Measurements from ENCODE around the gene GABRB3.

GRCh38 chr15:26550880-26551279 lies 222.0 kb downstream of the GABRB3 start:
- TF ChIP-seq ZC3H10 (CRISPR knock-in tag; IDR thresholded peaks at IDR 0.05): no peak
- TF ChIP-seq PPARA (CRISPR knock-in tag; IDR thresholded peaks at IDR 0.05; ENCODE audit: borderline replicate concordance): no peak
- no peak for TF ChIP-seq PATZ1 (CRISPR knock-in tag; IDR thresholded peaks at IDR 0.05; ENCODE audit: borderline replicate concordance)
- TF ChIP-seq ZFP3 (CRISPR knock-in tag; IDR thresholded peaks at IDR 0.05): no peak
- TF ChIP-seq RARB (CRISPR knock-in tag; IDR thresholded peaks at IDR 0.05): no peak
- TF ChIP-seq BACH2 (CRISPR knock-in tag; IDR thresholded peaks at IDR 0.05; ENCODE audit: borderline replicate concordance): no peak
- no peak for TF ChIP-seq TCF4 (CRISPR knock-in tag; IDR thresholded peaks at IDR 0.05; ENCODE audit: borderline replicate concordance)

All from SK-N-SH treated with all-trans-retinoic acid at 6 μM for 48 hours (cell line).